ENCODE data around the gene HELZ2. TPM values are rescaled to one million over a fixed set of nuclear protein-coding genes. Genes with fewer than 3 reads are reported as not detected.

HELZ2 gene
- polyA plus RNA-seq, 1 of the 3 experiments (the other 2 are of a cell fraction), result 7.6 TPM

DNA sequence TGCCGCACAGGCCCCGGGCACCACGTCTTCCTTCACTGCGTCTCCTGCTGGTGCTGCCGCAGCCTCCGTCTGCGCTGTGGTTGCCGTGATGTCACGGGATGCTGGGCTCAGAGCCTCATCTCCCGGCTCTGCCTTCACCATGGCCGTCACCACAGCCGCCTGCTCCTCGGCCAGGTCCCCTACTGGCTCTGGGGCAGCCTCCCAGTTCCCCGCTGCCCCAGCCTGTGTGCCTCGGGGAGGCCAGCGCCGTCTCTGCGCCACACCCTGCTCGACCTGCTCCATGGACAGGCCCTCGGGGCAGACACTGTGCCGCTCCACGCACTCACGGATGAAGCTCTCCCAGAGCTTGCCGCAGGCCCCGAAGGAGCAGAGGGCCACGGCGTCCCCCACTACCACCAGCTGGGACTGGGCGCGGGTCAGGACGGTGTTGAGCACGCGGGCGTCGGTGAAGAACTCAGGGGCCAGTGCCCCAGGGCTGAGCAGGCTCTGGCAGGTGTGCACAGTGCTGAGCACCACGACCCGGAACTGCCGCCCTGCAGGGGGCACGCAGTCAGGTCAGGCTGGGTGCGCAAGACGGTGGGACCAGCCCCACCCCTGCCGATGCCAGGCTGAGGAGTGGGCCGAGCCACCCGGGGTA is 8.2 kb downstream of the HELZ2 start (continued):
- TF ChIP-seq, protein P1, sequence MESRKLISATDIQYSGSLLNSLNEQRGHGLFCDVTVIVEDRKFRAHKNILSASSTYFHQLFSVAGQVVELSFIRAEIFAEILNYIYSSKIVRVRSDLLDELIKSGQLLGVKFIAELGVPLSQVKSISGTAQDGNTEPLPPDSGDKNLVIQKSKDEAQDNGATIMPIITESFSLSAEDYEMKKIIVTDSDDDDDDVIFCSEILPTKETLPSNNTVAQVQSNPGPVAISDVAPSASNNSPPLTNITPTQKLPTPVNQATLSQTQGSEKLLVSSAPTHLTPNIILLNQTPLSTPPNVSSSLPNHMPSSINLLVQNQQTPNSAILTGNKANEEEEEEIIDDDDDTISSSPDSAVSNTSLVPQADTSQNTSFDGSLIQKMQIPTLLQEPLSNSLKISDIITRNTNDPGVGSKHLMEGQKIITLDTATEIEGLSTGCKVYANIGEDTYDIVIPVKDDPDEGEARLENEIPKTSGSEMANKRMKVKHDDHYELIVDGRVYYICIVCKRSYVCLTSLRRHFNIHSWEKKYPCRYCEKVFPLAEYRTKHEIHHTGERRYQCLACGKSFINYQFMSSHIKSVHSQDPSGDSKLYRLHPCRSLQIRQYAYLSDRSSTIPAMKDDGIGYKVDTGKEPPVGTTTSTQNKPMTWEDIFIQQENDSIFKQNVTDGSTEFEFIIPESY (IDR thresholded peaks at IDR 0.05; ENCODE audit: borderline replicate concordance, low read depth), result no peak
- TF ChIP-seq MAX (IDR thresholded peaks at IDR 0.05; ENCODE audit: low read depth) (no peak), NFIC (IDR thresholded peaks at IDR 0.05; ENCODE audit: borderline replicate concordance) (no peak), MEF2A (IDR thresholded peaks at IDR 0.05; ENCODE audit: borderline replicate concordance, low read depth) (no peak)
- TF ChIP-seq, protein P2, sequence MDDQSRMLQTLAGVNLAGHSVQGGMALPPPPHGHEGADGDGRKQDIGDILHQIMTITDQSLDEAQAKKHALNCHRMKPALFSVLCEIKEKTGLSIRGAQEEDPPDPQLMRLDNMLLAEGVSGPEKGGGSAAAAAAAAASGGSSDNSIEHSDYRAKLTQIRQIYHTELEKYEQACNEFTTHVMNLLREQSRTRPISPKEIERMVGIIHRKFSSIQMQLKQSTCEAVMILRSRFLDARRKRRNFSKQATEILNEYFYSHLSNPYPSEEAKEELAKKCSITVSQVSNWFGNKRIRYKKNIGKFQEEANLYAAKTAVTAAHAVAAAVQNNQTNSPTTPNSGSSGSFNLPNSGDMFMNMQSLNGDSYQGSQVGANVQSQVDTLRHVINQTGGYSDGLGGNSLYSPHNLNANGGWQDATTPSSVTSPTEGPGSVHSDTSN (IDR thresholded peaks at IDR 0.05), result no peak

DNA sequence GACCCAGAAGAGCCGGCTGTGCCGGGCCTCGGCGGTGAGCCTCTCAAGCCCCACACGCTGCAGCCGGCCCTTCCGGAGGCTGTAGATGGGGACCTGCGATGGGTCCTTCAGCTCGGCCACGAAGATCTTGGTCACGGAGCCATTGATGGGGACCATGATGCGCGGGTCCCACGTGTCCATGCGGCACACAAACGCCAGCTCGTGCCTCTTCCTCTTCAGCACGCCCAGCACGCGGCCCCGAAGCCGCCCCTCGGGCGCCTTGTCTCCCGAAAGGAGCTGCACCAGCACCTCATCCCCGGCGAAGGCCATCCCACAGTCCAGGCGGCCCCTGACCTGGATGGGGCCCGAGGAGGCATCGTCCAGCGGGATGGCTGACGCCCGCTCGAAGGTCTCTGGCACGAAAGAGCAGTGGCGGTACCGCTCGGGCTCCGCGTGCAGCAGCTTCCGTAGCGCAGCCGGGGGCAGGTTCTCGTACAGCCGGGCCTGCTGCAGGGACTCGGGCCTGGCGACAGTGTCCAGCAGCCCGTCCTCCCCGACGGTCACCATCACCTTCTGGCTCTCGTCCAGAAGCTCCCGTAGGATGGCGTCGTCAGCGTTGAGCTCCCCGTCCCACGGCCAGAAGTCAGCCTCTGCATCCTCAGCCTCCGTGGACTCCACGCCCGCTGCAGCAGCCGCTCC is 8.9 kb downstream of the HELZ2 start:
- Histone ChIP-seq H3K9me3 (no peaks in the 10 kb centered on the region), H3K27me3 (ENCODE audit: insufficient read depth) (no peaks in the 10 kb centered on the region), H3K4me2 (no peak overlapping the region), H4K20me1 (ENCODE audit: insufficient read depth) (no peaks in the 10 kb centered on the region), H3K27ac (ENCODE audit: low read depth in 2 of 2, low read length in 1 of 2) (no peak overlapping the region), H3K79me2 (ENCODE audit: insufficient read depth) (no peaks in the 10 kb centered on the region), H3K36me3 (replicated peaks in 1 of 2; ENCODE audit: control insufficient read depth in 1 of 2, insufficient read depth in 2 of 2, low read length in 1 of 2) (peaks cover 0 to 33% of the 10 kb centered on the region in 2 experiments), H3K9ac (no peak overlapping the region), H3K4me1 (ENCODE audit: control insufficient read depth in 1 of 2, insufficient read depth in 2 of 2, low read depth in 1 of 2, low read length in 1 of 2) (no peaks in the 10 kb centered on the region), H3K4me3 (ENCODE audit: low read depth in 2 of 2, low read length in 1 of 2) (no peak overlapping the region), H3F3A (replicated peaks; ENCODE audit: insufficient read depth) (no peaks in the 10 kb centered on the region), H3K9me2 (no peaks in the 10 kb centered on the region), H2AFZ (ENCODE audit: low read depth) (no peak overlapping the region)
- ChIA-PET POLR2A (no interaction called here), CTCF (interaction anchor here (3.6 kb wide), 1 partner anchor 27 kb away, joined by 12 read pairs; the partner anchor contains the start of gene PTK6)
- TF ChIP-seq EZH2phosphoT487 (IDR thresholded peaks at IDR 0.05; ENCODE audit: borderline replicate concordance, low read depth) (no peak), TEAD4 (IDR thresholded peaks at IDR 0.05; ENCODE audit: borderline replicate concordance, insufficient read depth) (no peak), YY1 (IDR thresholded peaks at IDR 0.05; ENCODE audit: low read depth) (no peak), RCOR1 (IDR thresholded peaks at IDR 0.05; ENCODE audit: low read length) (no peak), FOXJ3 (CRISPR knock-in tag; IDR thresholded peaks at IDR 0.05) (no peak), RAD21 (IDR thresholded peaks at IDR 0.05; ENCODE audit: low read length) (no peak), ELF1 (IDR thresholded peaks at IDR 0.05) (no peak)
- TF ChIP-seq, protein P2 (IDR thresholded peaks at IDR 0.05), result no peak
- TF ChIP-seq, protein P3, sequence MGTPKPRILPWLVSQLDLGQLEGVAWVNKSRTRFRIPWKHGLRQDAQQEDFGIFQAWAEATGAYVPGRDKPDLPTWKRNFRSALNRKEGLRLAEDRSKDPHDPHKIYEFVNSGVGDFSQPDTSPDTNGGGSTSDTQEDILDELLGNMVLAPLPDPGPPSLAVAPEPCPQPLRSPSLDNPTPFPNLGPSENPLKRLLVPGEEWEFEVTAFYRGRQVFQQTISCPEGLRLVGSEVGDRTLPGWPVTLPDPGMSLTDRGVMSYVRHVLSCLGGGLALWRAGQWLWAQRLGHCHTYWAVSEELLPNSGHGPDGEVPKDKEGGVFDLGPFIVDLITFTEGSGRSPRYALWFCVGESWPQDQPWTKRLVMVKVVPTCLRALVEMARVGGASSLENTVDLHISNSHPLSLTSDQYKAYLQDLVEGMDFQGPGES (IDR thresholded peaks at IDR 0.05; ENCODE audit: low read depth, low read length), result no peak
- WGBS (ENCODE audit: low lambda C conversion rate), result 92% methylated on average over 30 of the region's 61 CpGs
- DNase-seq, result no peak

Data from SK-N-SH (cell line).